Measurements from ENCODE around the gene ZNF583. TPM values are rescaled to one million over a fixed set of nuclear protein-coding genes. Genes with fewer than 3 reads are reported as not detected.
A peak's percentile ranks its signal among the peaks of the same experiment; 100 is the strongest.

ZNF583 gene
- total and polyA plus RNA-seq, 9 of the 15 experiments (the other 6 are each of a cell fraction or from before 2014, with no cell fraction given), result 0.92 to 6.7 (median 3.0) TPM

GRCh38 chr19:56403764-56404704, at the start of gene ZNF583 (continued):
- peak in 1 of 2 experiments; percentile 82; a peak in 2 of 4 replicates for TF ChIP-seq MLLT1 (IDR thresholded peaks at IDR 0.05)
- peak; percentile 99 for TF ChIP-seq NRF1 (conservative IDR thresholded peaks at IDR 0.05 in 1 of 2, IDR thresholded peaks at IDR 0.05 in 1 of 2)
- no peak for TF ChIP-seq HDAC6 (IDR thresholded peaks at IDR 0.05; ENCODE audit: low read depth, low read length)
- no peak for TF ChIP-seq RBM17 (IDR thresholded peaks at IDR 0.05; ENCODE audit: borderline replicate concordance, low read depth, low read length)
- TF ChIP-seq MIER1 (IDR thresholded peaks at IDR 0.05; ENCODE audit: low read depth), result no peak
- 0 out of 2 replicates have a peak, but pooled peaks have one; percentile 59 for TF ChIP-seq SUPT5H (IDR thresholded peaks at IDR 0.05)
- TF ChIP-seq CEBPB (tag; IDR thresholded peaks at IDR 0.05), result no peak
- TF ChIP-seq ZNF696 (CRISPR knock-in tag; conservative IDR thresholded peaks at IDR 0.05), result no peak
- TF ChIP-seq XRCC3 (IDR thresholded peaks at IDR 0.05), result no peak
- TF ChIP-seq GTF2A2 (tag; IDR thresholded peaks at IDR 0.05), result no peak
- TF ChIP-seq PML (IDR thresholded peaks at IDR 0.05; ENCODE audit: low read length), result no peak
- no peak for TF ChIP-seq MAFF (IDR thresholded peaks at IDR 0.05; ENCODE audit: low read length)
- 0 out of 2 replicates have a peak, but pooled peaks have one; percentile 28 for TF ChIP-seq MYC (IDR thresholded peaks at IDR 0.05; ENCODE audit: low read depth, low read length)
- no peak for TF ChIP-seq MYC (CRISPR knock-in tag; IDR thresholded peaks at IDR 0.05; ENCODE audit: borderline replicate concordance, low read depth)
- TF ChIP-seq SRSF7 (optimal IDR thresholded peaks at IDR 0.05; ENCODE audit: low read depth, low read length), result no peak
- no peak; the same call in 1 of the 2 replicates for TF ChIP-seq ETV5 (CRISPR knock-in tag; IDR thresholded peaks at IDR 0.05; ENCODE audit: low read depth)
- TF ChIP-seq ZNF507 (tag; conservative IDR thresholded peaks at IDR 0.05), result no peak
- TF ChIP-seq SMAD4 (CRISPR knock-in tag; conservative IDR thresholded peaks at IDR 0.05), result no peak
- no peak for TF ChIP-seq NCOR1 (IDR thresholded peaks at IDR 0.05)
- no peak for TF ChIP-seq ZNF384 (IDR thresholded peaks at IDR 0.05; ENCODE audit: low read depth, low read length)
- peak in 2 of 3 experiments; percentile 35 to 39 for TF ChIP-seq YY1 (IDR thresholded peaks at IDR 0.05; ENCODE audit: borderline replicate concordance in 1 of 3, control insufficient read depth in 1 of 3, extremely low read depth in 1 of 3, insufficient read depth in 3 of 3, insufficient read length in 1 of 3, insufficient replicate concordance in 2 of 3, low read depth in 1 of 3, low read length in 2 of 3)
- no peak for TF ChIP-seq ZNF695 (CRISPR knock-in tag; IDR thresholded peaks at IDR 0.05)
- no peak for TF ChIP-seq KLF1 (tag; IDR thresholded peaks at IDR 0.05)
- no peak for TF ChIP-seq SP1 (CRISPR knock-in tag; IDR thresholded peaks at IDR 0.05)
- no peak for TF ChIP-seq HNRNPH1 (optimal IDR thresholded peaks at IDR 0.05; ENCODE audit: low read depth, low read length)
- no peak for TF ChIP-seq GABPB2 (CRISPR knock-in tag; conservative IDR thresholded peaks at IDR 0.05)
- no peak for TF ChIP-seq RHOXF2B (CRISPR knock-in tag; conservative IDR thresholded peaks at IDR 0.05)
- TF ChIP-seq EP400 (IDR thresholded peaks at IDR 0.05), result peak; percentile 62; the same call in 1 of the 2 replicates
